MM.1S (cell line): ENCODE data around the gene LTB4R.
A peak's percentile ranks its signal among the peaks of the same experiment; 100 is the strongest.

Source experiments
- DNase-seq: peaks from one replicate; pipeline ENCODE4 v3.0.0-alpha.2; 2015
- H2AFZ ChIP-seq: fragments of 300-600 bp; sonication (generic); 2 replicates; pipeline ENCODE4 v1.6.0; 2016; ENCODE audit warnings: antibody characterized with exemption, low read length
- H3F3A ChIP-seq: fragments of 300-600 bp; sonication (generic); 2 replicates; pipeline ENCODE4 v1.6.1; 2016; ENCODE audit warnings: mild to moderate bottlenecking, antibody characterized with exemption, low read length, moderate library complexity, mixed read lengths; ENCODE audit not compliant: insufficient read depth
- H3K27ac ChIP-seq: fragments of 300-600 bp; sonication (generic); 2 replicates; pipeline ENCODE4 v1.5.1; 2016; ENCODE audit warnings: mild to moderate bottlenecking, low read length
- H3K27me3 ChIP-seq: fragments of 300-600 bp; sonication (generic); replicated peaks from 2 replicates; pipeline ENCODE4 v1.6.0; 2016; ENCODE audit warnings: low read length; ENCODE audit not compliant: insufficient read depth
- H3K36me3 ChIP-seq: fragments of 300-600 bp; sonication (generic); replicated peaks from 2 replicates; pipeline ENCODE4 v1.6.1; 2016; ENCODE audit warnings: mild to moderate bottlenecking, low read length, mixed read lengths; ENCODE audit not compliant: insufficient read depth
- H3K4me1 ChIP-seq: fragments of 300-600 bp; sonication (generic); 2 replicates; pipeline ENCODE4 v1.6.1; 2016; ENCODE audit warnings: low read length, mixed read lengths
- H3K4me2 ChIP-seq: fragments of 300-600 bp; sonication (generic); 2 replicates; pipeline ENCODE4 v1.6.0; 2016; ENCODE audit warnings: low read depth, low read length
- H3K4me3 ChIP-seq: fragments of 300-600 bp; sonication (generic); 2 replicates; pipeline ENCODE4 v1.5.1; 2016; ENCODE audit warnings: low read length, mixed read lengths
- H3K79me2 ChIP-seq: fragments of 300-600 bp; sonication (generic); 2 replicates; pipeline ENCODE4 v1.6.1; 2016; ENCODE audit warnings: mixed run types, low read length, mixed read lengths
- H3K9ac ChIP-seq: fragments of 300-600 bp; sonication (generic); 2 replicates; pipeline ENCODE4 v1.6.1; 2016; ENCODE audit warnings: low read length, mixed read lengths
- H3K9me2 ChIP-seq: fragments of 300-600 bp; sonication (generic); replicated peaks from 2 replicates; pipeline ENCODE4 v1.6.1; 2016; ENCODE audit warnings: mild to moderate bottlenecking, low read length, mixed read lengths; ENCODE audit not compliant: insufficient read depth
- H3K9me3 ChIP-seq: fragments of 300-600 bp; sonication (generic); replicated peaks from 2 replicates; pipeline ENCODE4 v1.6.1; 2016; ENCODE audit warnings: mild to moderate bottlenecking, low read length, mixed read lengths; ENCODE audit not compliant: insufficient read depth
- H4K20me1 ChIP-seq: fragments of 300-600 bp; sonication (generic); 2 replicates; pipeline ENCODE4 v1.6.1; 2016; ENCODE audit warnings: mild to moderate bottlenecking, low read length, moderate library complexity, mixed read lengths; ENCODE audit not compliant: insufficient read depth
- EZH2 ChIP-seq: fragments of 300-600 bp; sonication (generic); optimal IDR thresholded peaks from 2 replicates; pipeline ENCODE3; 2017; ENCODE audit warnings: low read depth, mild to moderate bottlenecking, antibody characterized with exemption, low read length, mixed read lengths
- EZH2phosphoT487 ChIP-seq: fragments of 300-600 bp; sonication (generic); IDR thresholded peaks from 2 replicates; pipeline ENCODE4 v1.6.1; 2018; ENCODE audit warnings: antibody characterized with exemption, low read length
- TF ChIP-seq, protein P1 (sequence below): fragments of 300-600 bp; sonication (generic); IDR thresholded peaks from 2 replicates; pipeline ENCODE4 v1.5.1; 2016; ENCODE audit warnings: antibody characterized with exemption, low read length, mixed read lengths

Gene LTB4R

DNA sequence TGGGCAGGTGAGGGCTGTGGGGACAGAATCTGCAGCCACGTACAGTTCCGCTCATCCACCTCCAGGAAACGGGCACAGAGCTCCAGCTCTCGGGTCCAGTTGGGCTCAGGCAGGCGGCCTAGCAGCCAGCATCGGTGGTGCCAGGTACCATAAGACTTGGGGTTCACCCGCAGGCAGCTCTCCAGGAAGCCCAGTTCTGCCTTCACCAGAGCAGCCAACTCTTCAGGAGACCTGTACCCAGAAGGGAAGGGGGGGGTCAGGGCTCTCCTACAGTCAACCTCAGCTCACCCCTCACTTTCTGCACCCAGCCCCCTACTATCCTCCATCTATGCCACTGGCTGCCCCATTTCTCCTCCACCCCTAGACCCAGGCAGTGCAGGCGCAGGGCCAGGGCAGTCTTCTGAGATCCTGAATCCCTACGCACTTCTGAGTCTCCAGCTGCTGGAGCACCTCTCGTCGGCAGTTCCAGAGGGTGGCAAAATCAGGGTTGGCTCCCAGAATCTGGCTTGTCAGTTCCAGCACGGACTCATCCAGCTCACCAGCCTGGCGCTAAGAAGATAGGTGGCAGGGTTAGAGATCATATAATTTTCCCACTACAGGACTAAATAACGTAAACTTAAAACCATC, 41.3 kb upstream of the LTB4R start:
- H3K4me2 ChIP-seq: peak overlapping the region; percentile 92; the same call in 1 of the 2 replicates
- no peak overlapping the region for H3K27ac ChIP-seq
- no peak overlapping the region for H3K4me3 ChIP-seq

DNA sequence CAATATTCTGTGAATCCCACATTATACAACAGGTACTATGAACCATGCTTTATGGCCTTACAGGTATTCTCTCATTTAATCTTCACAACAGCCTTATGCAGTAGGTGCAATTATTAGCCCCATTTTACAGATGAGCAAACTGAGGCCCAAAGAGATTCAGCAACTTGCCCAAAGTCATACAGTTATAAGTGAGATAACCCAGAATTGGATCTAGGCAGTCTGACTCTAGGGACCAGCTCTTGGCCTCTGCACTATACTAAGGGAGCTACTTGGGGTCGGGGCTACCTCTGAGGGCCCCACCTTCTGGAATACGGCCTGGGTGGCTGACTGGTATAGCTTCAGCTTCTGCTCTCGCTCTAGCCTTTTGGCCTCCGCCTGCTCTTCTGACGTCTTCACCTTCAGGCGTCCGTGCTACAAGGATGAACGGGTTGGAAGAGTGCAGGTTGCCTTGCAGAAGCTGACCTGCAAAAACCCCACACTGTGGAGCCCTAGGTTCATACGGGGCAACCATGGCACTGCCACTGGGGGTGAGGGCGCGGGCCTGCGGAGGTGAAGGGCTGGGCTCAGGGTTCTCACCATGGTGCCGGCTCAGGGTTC, 40.7 kb upstream of the LTB4R start:
- no peaks in the 10 kb centered on the region for H3K36me3 ChIP-seq
- no peak for TF ChIP-seq EZH2phosphoT487
- TF ChIP-seq, protein P1, sequence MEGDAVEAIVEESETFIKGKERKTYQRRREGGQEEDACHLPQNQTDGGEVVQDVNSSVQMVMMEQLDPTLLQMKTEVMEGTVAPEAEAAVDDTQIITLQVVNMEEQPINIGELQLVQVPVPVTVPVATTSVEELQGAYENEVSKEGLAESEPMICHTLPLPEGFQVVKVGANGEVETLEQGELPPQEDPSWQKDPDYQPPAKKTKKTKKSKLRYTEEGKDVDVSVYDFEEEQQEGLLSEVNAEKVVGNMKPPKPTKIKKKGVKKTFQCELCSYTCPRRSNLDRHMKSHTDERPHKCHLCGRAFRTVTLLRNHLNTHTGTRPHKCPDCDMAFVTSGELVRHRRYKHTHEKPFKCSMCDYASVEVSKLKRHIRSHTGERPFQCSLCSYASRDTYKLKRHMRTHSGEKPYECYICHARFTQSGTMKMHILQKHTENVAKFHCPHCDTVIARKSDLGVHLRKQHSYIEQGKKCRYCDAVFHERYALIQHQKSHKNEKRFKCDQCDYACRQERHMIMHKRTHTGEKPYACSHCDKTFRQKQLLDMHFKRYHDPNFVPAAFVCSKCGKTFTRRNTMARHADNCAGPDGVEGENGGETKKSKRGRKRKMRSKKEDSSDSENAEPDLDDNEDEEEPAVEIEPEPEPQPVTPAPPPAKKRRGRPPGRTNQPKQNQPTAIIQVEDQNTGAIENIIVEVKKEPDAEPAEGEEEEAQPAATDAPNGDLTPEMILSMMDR: no peak
- no peak for TF ChIP-seq EZH2
- H3F3A ChIP-seq: 0 out of 2 replicates have a peak, but pooled peaks cover 6% of the 10 kb centered on the region
- peak overlapping the region; percentile 92 for H3K4me2 ChIP-seq
- H3K27me3 ChIP-seq: no peaks in the 10 kb centered on the region
- 0 out of 2 replicates have a peak, but pooled peaks cover 5% of the 10 kb centered on the region for H3K79me2 ChIP-seq
- peaks cover 19% of the 10 kb centered on the region for H3K4me1 ChIP-seq
- peak overlapping the region; percentile 65 for H2AFZ ChIP-seq
- H3K27ac ChIP-seq: peak overlapping the region; percentile 73; the same call in 1 of the 2 replicates
- H3K9me3 ChIP-seq: no peaks in the 10 kb centered on the region
- H4K20me1 ChIP-seq: no peaks in the 10 kb centered on the region
- no peaks in the 10 kb centered on the region for H3K9me2 ChIP-seq
- peak overlapping the region; percentile 94 for H3K9ac ChIP-seq
- DNase-seq: no peak
- peak overlapping the region; percentile 77 for H3K4me3 ChIP-seq

More for the DNA sequence above, 41.3 kb upstream of the LTB4R start:
- DNase-seq: no peak
- no peak overlapping the region for H2AFZ ChIP-seq
- no peaks in the 10 kb centered on the region for H3K27me3 ChIP-seq
- H4K20me1 ChIP-seq: no peaks in the 10 kb centered on the region
- H3K79me2 ChIP-seq: 0 out of 2 replicates have a peak, but pooled peaks cover 5% of the 10 kb centered on the region
- no peaks in the 10 kb centered on the region for H3K9me3 ChIP-seq
- TF ChIP-seq, protein P1: no peak
- TF ChIP-seq EZH2phosphoT487 (no peak), EZH2 (no peak)
- no peaks in the 10 kb centered on the region for H3K9me2 ChIP-seq
- peaks cover 19% of the 10 kb centered on the region for H3K4me1 ChIP-seq
- no peak overlapping the region for H3K9ac ChIP-seq
- H3F3A ChIP-seq: 0 out of 2 replicates have a peak, but pooled peaks cover 6% of the 10 kb centered on the region
- H3K36me3 ChIP-seq: no peaks in the 10 kb centered on the region

DNA sequence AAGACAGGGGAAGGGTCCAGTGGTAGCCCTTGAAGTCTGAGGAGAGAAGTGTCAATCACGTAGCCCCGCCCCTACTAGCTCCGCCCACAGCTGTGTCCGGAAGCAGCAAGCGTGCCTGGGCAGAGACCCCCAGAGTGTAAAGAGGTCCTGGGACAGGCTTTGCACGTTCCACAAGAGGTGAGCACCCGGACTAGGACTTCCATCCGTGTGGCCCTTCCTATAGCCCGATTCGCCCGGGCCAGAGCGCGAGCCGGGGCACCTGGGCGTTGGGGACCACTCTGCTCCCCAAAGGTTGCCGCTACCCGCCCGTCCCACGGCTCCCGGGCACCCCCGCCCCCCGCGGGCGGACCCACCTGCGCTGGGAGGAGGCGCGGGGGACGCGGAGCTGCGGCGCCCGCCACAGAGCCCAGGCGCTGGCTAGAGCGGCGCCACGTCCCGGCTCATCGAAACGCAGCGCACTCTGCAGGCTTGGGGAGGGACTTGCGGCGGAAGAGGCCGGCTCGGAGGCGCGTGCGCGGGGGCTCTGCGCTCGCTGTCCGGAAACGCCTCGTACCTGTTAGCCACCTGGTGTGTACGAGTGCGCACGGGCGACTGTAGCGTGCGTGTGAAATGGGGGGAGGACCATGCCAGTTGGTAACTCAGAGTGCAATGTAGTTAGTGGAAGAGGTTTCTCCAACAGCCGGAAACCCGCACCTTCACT, 40.0 kb upstream of the LTB4R start, which contains the start of gene RABGGTA:
RABGGTA (minus strand) TSS at position 464 of the 700 bp plus-strand sequence. CDS start 482 bp downstream, outside the sequence.
- Histone ChIP-seq H3K4me2 (peak within 1 kb of the TSS; percentile 92), H3K4me1 (peaks cover 19% of the 10 kb centered on the region), H4K20me1 (no peaks in the 10 kb centered on the region), H2AFZ (peak within 1 kb of the TSS; percentile 65), H3K9me3 (no peaks in the 10 kb centered on the region), H3K27me3 (no peaks in the 10 kb centered on the region), H3K36me3 (no peaks in the 10 kb centered on the region), H3K9me2 (no peaks in the 10 kb centered on the region), H3K9ac (peak within 1 kb of the TSS; percentile 94), H3K4me3 (peak within 1 kb of the TSS; percentile 77), H3K27ac (peak within 1 kb of the TSS; percentile 73), H3K79me2 (0 out of 2 replicates have a peak, but pooled peaks cover 5% of the 10 kb centered on the region), H3F3A (0 out of 2 replicates have a peak, but pooled peaks cover 6% of the 10 kb centered on the region)
- TF ChIP-seq, protein P1: peak; percentile 49
- TF ChIP-seq EZH2phosphoT487: no peak
- DNase-seq: peak; percentile 91
